Esophagus squamous epithelium (tissue), 4 donors: Measurements from ENCODE around the gene OBSCN.

Source experiments
- CTCF ChIP-seq, 6 experiments: fragments of 450-650 bp in 4 of 6; fragments of 200-600 bp in 2 of 6; sonication (generic) in 2 of 6; IDR thresholded peaks; one replicate each; pipeline ENCODE4 v1.5.1; 2016 to 2019; ENCODE audit warnings: antibody characterized with exemption in 6 of 6, mild to moderate bottlenecking in 4 of 6, moderate library complexity in 4 of 6
- POLR2A ChIP-seq, 4 donors: fragments of 450-650 bp; IDR thresholded peaks; one replicate each; pipeline ENCODE4 v1.6.1; 2017; ENCODE audit warnings: antibody characterized with exemption in 4 of 4, mild to moderate bottlenecking in 4 of 4, moderate library complexity in 3 of 4

- TF ChIP-seq CTCF (IDR thresholded peaks at IDR 0.05) (no peak), POLR2A (IDR thresholded peaks at IDR 0.05) (no peak)
Observed at GRCh38 chr1:228276901-228277490, 69.2 kb downstream of the OBSCN start.
